Caki2 (cell line): ENCODE results near the gene BNC2. TPM values are rescaled to one million over a fixed set of nuclear protein-coding genes. Genes with fewer than 3 reads are reported as not detected.

ENCODE experiments used
- DNase-seq: peaks from one replicate; pipeline ENCODE4 v3.0.0-alpha.2; 2015; ENCODE audit warnings: low read depth
- in situ Hi-C: cut with HindIII; loops from 2 replicates; pipeline ENCODE4 v1.10.0; 2016; ENCODE audit warnings: low sequenced_read_pairs, low pct_unique_long_range_greater_than_20kb, mixed read lengths
- total RNA-seq: library from RNA; depleted of rRNA; stranded (reverse); fragments of >200 nt; shearing (Covaris generic); gene quantifications from 2 replicates; pipeline ENCODE4 v1.2.3, GENCODE V29; 2014; ENCODE audit warnings: low replicate concordance

The BNC2 gene
- total RNA-seq, 1 experiment from 2014 or later = 1.3 TPM

DNA sequence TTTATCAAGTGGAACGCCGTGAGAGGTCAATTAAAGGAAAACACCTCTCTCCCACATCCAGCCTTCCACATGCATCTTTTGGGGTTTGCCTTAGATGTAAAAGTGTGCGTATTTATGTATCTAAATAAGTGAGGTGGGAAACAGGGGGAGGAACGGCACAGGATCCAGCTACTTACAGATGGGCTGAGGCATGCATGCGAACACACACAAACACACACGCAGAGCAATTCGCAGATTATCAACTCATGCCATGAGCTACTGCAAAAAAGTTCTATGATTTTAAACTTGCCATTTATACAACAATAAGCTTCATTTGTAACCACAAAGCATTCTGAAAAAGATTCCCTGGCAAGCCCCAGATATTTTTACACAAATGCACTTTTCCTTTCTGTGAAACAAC lies 242.1 kb downstream of the BNC2 start:
- DNase-seq = no peak
- in situ Hi-C loops = no loop called here

- in situ Hi-C loops = no loop called here
- no peak for DNase-seq
Observed at GRCh38 chr9:16627967-16628366, 242.5 kb downstream of the BNC2 start.

DNA sequence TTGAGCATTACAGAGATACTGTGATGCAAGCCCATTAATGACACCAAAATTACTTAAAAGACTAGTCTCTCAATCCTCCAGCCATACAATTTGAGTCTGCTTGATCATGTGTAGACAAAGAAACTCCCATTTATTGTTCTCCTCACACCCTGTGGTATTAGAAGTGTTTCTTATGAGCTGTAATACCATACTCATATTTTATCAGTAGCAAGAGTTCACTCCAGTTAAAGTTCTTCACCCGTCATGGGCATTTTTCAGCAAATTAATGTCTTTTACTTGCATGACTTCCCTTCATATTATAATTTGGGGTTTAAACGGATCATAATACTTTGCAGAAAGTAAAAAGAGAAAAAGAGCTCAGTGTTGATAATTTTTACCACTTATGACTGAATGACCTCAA lies 242.9 kb downstream of the BNC2 start:
- in situ Hi-C loops = no loop called here

GRCh38 chr9:16626577-16627130 lies 243.8 kb downstream of the BNC2 start:
- peak; percentile 88 for DNase-seq
- in situ Hi-C loops = no loop called here

More for the DNA sequence above, 242.9 kb downstream of the BNC2 start:
- DNase-seq = no peak

DNA sequence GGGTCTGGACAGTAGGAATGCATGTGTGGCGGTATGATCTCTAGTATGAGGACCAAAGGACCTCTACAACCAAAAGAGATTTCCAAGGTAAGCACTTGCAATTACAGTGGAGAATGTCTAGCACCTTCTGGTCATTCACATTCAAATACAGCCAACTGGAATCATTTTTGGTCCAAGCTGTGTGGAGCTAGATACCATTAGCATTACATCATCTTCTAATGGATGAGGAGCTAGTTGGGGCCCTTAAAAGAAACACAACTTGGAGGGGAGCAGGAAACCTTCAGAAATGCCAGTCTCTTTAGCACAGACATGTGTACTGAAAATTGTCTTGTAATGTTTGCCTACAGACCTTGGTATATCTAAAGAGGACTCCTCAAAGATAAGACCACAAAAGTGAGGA lies 244.7 kb downstream of the BNC2 start:
- in situ Hi-C loops = no loop called here
- peak; percentile 35 for DNase-seq

DNA sequence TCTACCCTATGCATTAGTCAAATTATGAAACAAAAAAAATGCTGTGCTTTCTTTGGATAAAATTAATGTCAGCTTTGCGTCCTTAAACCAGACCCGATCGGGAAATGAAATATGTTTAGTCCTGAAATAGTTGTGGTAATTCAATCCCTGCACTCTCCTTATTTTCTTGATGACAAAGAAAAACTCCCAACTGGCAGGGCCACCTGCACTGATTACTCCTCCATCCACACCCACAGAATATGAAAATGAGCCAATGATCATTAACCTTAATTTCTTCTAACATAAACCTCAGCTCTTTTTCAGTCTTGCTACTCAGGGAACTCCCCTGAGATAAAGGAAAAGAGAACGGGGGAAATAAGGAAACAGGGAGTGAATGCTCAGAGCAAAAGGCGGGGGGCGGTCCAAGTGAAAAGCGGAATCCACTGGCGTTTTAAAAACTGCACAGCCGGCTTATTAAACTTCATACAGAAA lies 245.3 kb downstream of the BNC2 start:
- DNase-seq = no peak
- in situ Hi-C loops = no loop called here

DNA sequence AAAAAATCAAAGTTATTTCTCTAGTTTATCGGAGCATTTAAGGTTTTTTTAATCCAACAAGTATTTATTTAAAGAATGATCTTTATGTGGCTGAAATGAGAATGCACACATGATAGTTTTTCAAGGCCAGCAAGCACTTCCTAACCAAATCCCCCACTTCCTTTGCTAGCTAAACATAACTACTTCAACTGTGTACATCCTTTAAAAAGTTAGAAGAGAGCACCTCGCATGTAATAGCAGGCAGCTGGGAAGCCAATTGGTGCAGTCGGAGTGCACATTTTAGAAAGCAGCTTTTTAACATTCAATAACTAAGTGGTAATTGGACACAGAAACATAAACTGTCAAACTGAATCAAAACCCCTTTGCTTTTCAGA lies 245.7 kb downstream of the BNC2 start:
- DNase-seq = no peak
- in situ Hi-C loops = no loop called here

DNA sequence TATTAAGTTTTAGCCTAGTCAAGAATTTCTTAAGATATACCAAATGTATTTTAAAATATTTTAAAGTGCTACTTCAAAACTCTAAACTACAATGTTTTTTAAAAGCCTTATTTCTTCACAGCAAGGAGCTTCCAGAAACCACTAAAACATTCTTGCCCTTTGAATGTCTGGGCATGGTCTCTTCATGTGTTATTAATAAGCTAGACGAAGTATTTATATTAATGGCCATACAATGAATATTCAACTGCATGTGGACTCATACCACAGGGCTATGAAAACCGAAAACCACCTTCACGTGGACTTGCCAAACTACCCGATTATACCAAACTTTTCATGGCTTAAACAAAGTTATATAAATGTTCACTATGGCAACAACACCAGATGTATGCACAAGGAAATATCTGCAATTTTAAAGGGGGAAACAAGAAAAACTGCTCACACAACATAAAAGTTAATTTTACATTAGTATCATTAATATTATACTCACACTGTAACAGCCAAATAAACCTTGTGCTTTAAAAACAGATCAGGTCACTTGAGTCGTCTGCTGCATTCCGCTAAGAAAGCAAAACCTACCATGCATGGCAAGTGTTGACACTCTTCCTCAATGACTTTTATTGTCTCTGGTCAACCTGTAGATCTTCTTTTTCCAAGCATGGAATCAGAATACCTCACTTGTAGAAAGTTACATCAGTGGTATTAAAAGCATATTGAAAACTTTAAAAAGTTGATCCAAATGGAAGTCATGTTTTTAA lies 246.3 kb downstream of the BNC2 start:
- in situ Hi-C loops = no loop called here
- DNase-seq = peak; percentile 34

- in situ Hi-C loops = no loop called here
- no peak for DNase-seq
Observed at GRCh38 chr9:16622541-16622940, 247.9 kb downstream of the BNC2 start.

- DNase-seq = peak; percentile 44
- in situ Hi-C loops = no loop called here
Observed at GRCh38 chr9:16619914-16620520, 250.5 kb downstream of the BNC2 start.

GRCh38 chr9:16619402-16619801 lies 251.1 kb downstream of the BNC2 start:
- no peak for DNase-seq
- in situ Hi-C loops = no loop called here

DNA sequence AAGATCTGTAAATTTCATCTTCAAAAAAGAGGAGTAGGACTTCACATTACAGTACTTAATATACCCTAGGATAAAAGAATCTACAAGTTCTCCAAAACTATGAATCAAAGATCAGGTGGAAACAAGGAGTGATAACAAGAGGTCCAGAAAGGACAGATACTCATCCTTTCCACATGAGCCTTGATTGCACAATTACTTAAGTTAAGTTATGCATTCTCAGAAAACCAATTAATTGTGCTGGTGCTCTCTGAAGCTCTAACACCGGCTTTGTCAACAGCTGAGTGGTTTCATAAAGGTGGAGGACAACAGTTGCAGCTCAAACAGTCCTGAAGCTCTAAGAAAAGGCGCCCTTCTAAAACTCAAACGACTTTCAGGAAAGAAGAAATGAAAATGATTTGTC lies 251.9 kb downstream of the BNC2 start:
- in situ Hi-C loops = no loop called here

GRCh38 chr9:16616686-16617085 lies 253.8 kb downstream of the BNC2 start:
- in situ Hi-C loops = no loop called here
- DNase-seq = no peak

More for the DNA sequence above, 251.9 kb downstream of the BNC2 start:
- no peak for DNase-seq

- in situ Hi-C loops = no loop called here
- DNase-seq = no peak
Observed at GRCh38 chr9:16615451-16615850, 255.0 kb downstream of the BNC2 start.

GRCh38 chr9:16613605-16614004 lies 256.9 kb downstream of the BNC2 start:
- in situ Hi-C loops = no loop called here

DNA sequence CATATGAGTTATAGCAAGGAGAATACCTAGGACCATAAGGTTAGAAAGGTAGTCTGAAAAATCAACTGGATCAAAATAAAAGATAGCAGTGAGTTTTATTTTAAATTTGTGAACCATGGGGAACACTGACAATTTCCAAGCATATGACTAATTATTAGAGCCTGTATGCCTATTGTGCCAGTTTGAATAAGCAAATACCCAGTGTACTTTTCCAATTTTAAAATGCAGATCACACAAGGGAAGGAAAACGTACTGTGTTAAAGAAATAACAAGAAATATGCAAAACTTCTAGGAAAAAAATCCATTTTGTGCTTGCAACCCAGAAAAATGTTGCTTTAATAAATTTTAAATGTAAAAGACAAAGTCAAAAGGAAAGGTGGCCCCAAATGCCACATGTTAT lies 257.4 kb downstream of the BNC2 start:
- in situ Hi-C loops = no loop called here

More at GRCh38 chr9:16613605-16614004, 256.9 kb downstream of the BNC2 start:
- no peak for DNase-seq

DNA sequence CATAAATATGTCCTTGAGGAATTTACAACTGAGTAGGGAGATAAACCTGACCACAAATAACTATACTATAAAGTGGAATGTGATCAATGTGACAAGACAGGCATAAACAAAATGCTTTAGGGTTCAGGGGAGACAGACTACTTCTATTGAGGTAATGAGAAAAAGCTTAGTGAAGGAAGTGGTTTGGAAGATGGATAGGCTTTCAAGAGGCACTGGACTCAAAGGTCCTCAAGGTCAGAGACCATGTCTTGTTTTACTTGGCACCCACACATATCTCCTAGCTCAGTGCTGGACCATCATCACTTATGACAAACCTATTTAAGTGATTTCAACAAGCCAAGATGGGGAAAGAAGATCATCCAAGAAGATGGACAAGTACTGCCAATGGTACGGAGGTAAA lies 257.8 kb downstream of the BNC2 start:
- in situ Hi-C loops = no loop called here
- peak; percentile 5 for DNase-seq

More for the DNA sequence above, 257.4 kb downstream of the BNC2 start:
- no peak for DNase-seq

- in situ Hi-C loops = no loop called here
- DNase-seq = no peak
Observed at GRCh38 chr9:16611983-16612382, 258.5 kb downstream of the BNC2 start.

- in situ Hi-C loops = no loop called here
- no peak for DNase-seq
Observed at GRCh38 chr9:16611001-16611400, 259.5 kb downstream of the BNC2 start.
